Heart left ventricle (tissue), 16 donors: Measurements from ENCODE around the gene NFIA. TPM values are rescaled to one million over a fixed set of nuclear protein-coding genes. Genes with fewer than 3 reads are reported as not detected.

ENCODE experiments used
- ATAC-seq, 4 donors: fragments of 200-7000 bp; cut with Tn5 transposase; one replicate each; pipeline ENCODE4 v1.9.1; 2020 to 2022; ENCODE audit warnings: moderate library complexity in 4 of 4, mild to moderate bottlenecking in 3 of 4, moderate number of reproducible peaks in 1 of 4
- DNase-seq, 5 donors: peaks; one replicate each; pipeline ENCODE4 v3.0.0-alpha.2; 2020
- H3K27ac ChIP-seq, 12 donors: fragments of 200-600 bp; sonication (generic) in 4 of 12; one replicate each; pipeline versions ENCODE4 v1.5.0 to v1.8.0; 2016 to 2022; ENCODE audit warnings: mild to moderate bottlenecking in 2 of 12
- H3K27me3 ChIP-seq, 9 donors: fragments of 200-600 bp; sonication (generic) in 2 of 9; one replicate each; pipeline versions ENCODE4 v1.5.1 to v1.8.0; 2016 to 2022; ENCODE audit warnings: mild to moderate bottlenecking in 3 of 9
- H3K36me3 ChIP-seq, 9 donors: fragments of 200-600 bp; sonication (generic) in 2 of 9; one replicate each; pipeline versions ENCODE4 v1.5.0 to v1.8.0; 2018 to 2022; ENCODE audit warnings: mild to moderate bottlenecking in 2 of 9
- H3K4me1 ChIP-seq, 12 donors: fragments of 200-600 bp; sonication (generic) in 4 of 12; one replicate each; pipeline versions ENCODE4 v1.5.0 to v1.8.0; 2016 to 2022; ENCODE audit warnings: mild to moderate bottlenecking in 3 of 12
- H3K4me3 ChIP-seq, 12 donors: fragments of 200-600 bp; sonication (generic) in 4 of 12; one replicate each; pipeline versions ENCODE4 v1.5.0 to v1.8.0; 2017 to 2022; ENCODE audit warnings: mild to moderate bottlenecking in 9 of 12, moderate library complexity in 4 of 12
- H3K9me3 ChIP-seq, 12 donors: fragments of 200-600 bp; sonication (generic) in 4 of 12; one replicate each; pipeline versions ENCODE4 v1.5.0 to v1.8.0; 2016 to 2022; ENCODE audit warnings: mild to moderate bottlenecking in 1 of 12
- POLR2A ChIP-seq, 2 donors: fragments of 450-650 bp; IDR thresholded peaks; one replicate each; pipeline ENCODE4 v1.6.1; 2017; ENCODE audit warnings: antibody characterized with exemption in 2 of 2, mild to moderate bottlenecking in 2 of 2, moderate library complexity in 2 of 2
- WGBS, 4 donors: extraction: QIAGEN DNeasy Blood & Tissue Kit in 2 of 4; methylation state at CpG; one replicate each; pipeline versions ENCODE4 v1.1.5 to v1.1.7; 2013 to 2018; 5-methylcytosine and 5-hydroxymethylcytosine counted together
- intact Hi-C, 10 donors: fragments of 100-400 bp; cut with DNase I; formaldehyde crosslinking; loops; one replicate each; pipeline versions ENCODE4 v1.11.1 to v1.14.2; 2022
- polyA plus RNA-seq, 2 donors: library from polyadenylated mRNA; stranded (reverse); fragments of 200-250 nt; gene quantifications; one replicate each; pipeline ENCODE4 v1.2.3, GENCODE V29; 2013
- total RNA-seq, 9 donors: library from RNA; depleted of rRNA in 2 of 9; stranded (reverse); fragments of >200 nt in 2 of 9; fragmentation: NEBNext Ultra II Directional in 3 of 9; extraction: Animal tissue kit (Norgen Biotek cat#: 25700) in 3 of 9; gene quantifications; one replicate each; pipeline versions ENCODE4 v1.1.0 to v1.2.4, GENCODE V29; 2016 to 2023
- TF ChIP-seq, protein P1 (sequence below), 12 donors: fragments of 200-600 bp; sonication (generic) in 4 of 12; IDR thresholded peaks; one replicate each; pipeline versions ENCODE4 v1.5.0 to v1.8.0; 2018 to 2022; ENCODE audit warnings: antibody characterized with exemption in 12 of 12, mild to moderate bottlenecking in 5 of 12
- donor health status: ischemic (EF 13 %, LVEDD 7.1; RV severe dilation, severe dysfunction).
- donor health status: healthy with polysubstance abuse.
- donor health status: DM: no; HTN: yes; CAD: no.
- donor health status: DM: no; HTN: no; CAD: no.
- donor health status: ischemic (EF 25% LVEDD 6.9; RV normal size, moderate dysfunction).
- donor health status: ischemic (EF 25% LVEDD 5.7; RV mildly dilated, moderate dysfunction).
- donor health status: healthy.
- donor health status: DM: yes; HTN: yes; CAD: no.
- donor health status: ischemic (EF 35%, LVEDD 5.7; RV mildly dilated, moderate dysfunction).
- donor health status: nonischemic (EF 11% LVEDD 7.7; RV severe dilation, severe dysfunction).
- donor health status: DM: yes; HTN: yes; CAD: no.
- donor health status: PGD.
- donor health status: ischemic (EF 29% LVEDD 5.4; RV normal size, mild dysfunction).
- donor health status: nonischemic (EF 23%, LVEDD 6.1; RV moderate dilation, normal function).

The NFIA gene
- total and polyA plus RNA-seq, 11 donors: 12.7 to 121 (median 96.5) TPM

DNA sequence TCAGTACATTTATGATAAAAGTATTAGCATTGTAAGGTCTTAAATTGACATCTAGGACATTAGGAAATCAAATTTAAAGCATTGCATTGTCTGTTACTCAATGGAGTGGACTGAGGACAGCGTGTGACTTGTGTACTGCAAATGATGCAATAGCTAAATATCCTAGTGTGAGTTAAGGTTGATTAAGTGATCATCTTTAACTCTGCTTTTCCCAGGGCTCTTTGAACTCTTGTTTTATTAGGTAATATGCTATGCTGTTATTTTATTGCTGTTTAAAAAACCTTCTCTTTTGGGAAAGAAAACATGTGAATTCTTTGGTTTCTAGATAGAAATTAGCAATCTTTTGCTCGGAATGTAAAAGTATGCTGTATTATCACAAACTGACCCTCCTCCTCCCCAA is 38.6 kb downstream of the NFIA start:
- intact Hi-C loops: loop anchor here in 4 of 10 donors (2.0 to 10.0 kb wide), 3 partner anchors 38 to 54 kb away; partner anchors contain the start of gene NFIA (in 3 of the 4)
- no peak for TF ChIP-seq POLR2A (IDR thresholded peaks at IDR 0.05)
- TF ChIP-seq, protein P1, sequence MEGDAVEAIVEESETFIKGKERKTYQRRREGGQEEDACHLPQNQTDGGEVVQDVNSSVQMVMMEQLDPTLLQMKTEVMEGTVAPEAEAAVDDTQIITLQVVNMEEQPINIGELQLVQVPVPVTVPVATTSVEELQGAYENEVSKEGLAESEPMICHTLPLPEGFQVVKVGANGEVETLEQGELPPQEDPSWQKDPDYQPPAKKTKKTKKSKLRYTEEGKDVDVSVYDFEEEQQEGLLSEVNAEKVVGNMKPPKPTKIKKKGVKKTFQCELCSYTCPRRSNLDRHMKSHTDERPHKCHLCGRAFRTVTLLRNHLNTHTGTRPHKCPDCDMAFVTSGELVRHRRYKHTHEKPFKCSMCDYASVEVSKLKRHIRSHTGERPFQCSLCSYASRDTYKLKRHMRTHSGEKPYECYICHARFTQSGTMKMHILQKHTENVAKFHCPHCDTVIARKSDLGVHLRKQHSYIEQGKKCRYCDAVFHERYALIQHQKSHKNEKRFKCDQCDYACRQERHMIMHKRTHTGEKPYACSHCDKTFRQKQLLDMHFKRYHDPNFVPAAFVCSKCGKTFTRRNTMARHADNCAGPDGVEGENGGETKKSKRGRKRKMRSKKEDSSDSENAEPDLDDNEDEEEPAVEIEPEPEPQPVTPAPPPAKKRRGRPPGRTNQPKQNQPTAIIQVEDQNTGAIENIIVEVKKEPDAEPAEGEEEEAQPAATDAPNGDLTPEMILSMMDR (IDR thresholded peaks at IDR 0.05): no peak
- Histone ChIP-seq H3K4me3 (peak overlapping the region in 9 of 12 donors; percentile 20 to 45 (median 27)), H3K27ac (peak overlapping the region; percentile 24 to 78 (median 70)), H3K27me3 (no peaks in the 10 kb centered on the region), H3K9me3 (no peaks in the 10 kb centered on the region), H3K36me3 (no peaks in the 10 kb centered on the region), H3K4me1 (peaks cover 14 to 95% (median 70%) of the 10 kb centered on the region in 12 donors)
- WGBS, 4 donors: 26 to 35% (median 28%) methylated on average over 2 of the region's 2 CpGs
- ATAC-seq (peak; percentile 67 to 80 (median 77)), DNase-seq (no peak)

DNA sequence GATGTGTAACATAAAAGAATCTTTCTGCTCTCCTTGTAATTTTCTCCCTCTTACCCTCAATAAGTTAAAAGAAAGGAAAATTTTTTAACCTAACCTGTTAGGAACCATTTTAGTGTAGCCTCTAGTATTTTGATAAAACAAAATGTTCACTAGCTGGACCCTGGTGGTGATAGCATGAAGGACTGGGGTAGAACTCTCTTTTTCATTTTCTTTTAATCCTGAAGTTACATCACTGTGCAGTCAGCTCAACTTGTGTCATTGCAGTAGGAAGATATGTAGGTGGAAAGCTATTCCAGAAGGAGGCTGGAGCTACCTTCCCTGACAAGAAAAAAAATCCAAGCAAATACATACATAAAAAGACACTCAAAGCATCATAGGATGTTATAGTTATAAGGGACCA is 39.3 kb downstream of the NFIA start:
- Histone ChIP-seq H3K27me3 (no peaks in the 10 kb centered on the region), H3K36me3 (no peaks in the 10 kb centered on the region), H3K27ac (peak overlapping the region; percentile 24 to 78 (median 70)), H3K4me3 (no peak overlapping the region), H3K4me1 (peaks cover 10 to 90% (median 68%) of the 10 kb centered on the region in 12 donors), H3K9me3 (no peaks in the 10 kb centered on the region)
- no peak for DNase-seq
- intact Hi-C loops: loop anchor here in 4 of 10 donors (2.0 to 10.0 kb wide), 3 partner anchors 39 to 53 kb away; partner anchors contain the start of gene NFIA (in 3 of the 4)
- TF ChIP-seq POLR2A (IDR thresholded peaks at IDR 0.05): no peak
- TF ChIP-seq, protein P1 (IDR thresholded peaks at IDR 0.05): peak in 1 of 12 donors; percentile 3
- peak in 1 of 4 donors; percentile 30 for ATAC-seq

DNA sequence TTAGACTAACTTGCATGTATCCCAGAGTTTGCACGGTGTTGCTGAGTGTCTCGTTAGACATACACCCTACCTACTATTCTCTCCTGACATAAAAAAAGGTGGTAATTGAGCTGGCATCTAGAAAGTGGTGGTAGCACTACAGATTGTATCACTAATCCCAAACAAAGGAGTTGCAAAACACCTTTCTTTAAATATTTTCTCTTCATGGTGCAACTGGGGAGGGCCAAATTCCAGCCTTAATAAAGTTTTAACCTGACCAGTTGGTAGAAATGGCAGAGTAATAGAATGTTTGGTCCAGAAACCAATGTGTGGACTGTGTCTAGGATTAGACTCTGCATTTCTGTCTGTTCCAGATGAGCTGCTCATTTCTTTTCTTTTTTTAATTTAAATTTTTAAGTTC is 40.0 kb downstream of the NFIA start:
- TF ChIP-seq, protein P1 (IDR thresholded peaks at IDR 0.05): no peak
- TF ChIP-seq POLR2A (IDR thresholded peaks at IDR 0.05): no peak
- H3K4me1 ChIP-seq: peaks cover 5 to 83% (median 61%) of the 10 kb centered on the region in 12 donors
- DNase-seq (no peak), ATAC-seq (no peak)
- H3K27ac ChIP-seq: peak overlapping the region in 3 of 12 donors; percentile 3 to 74 (median 9)
- H3K9me3 ChIP-seq: no peaks in the 10 kb centered on the region
- intact Hi-C loops: loop anchor here in 3 of 10 donors (5.0 to 10.0 kb wide), 2 partner anchors 40 to 52 kb away; partner anchors contain the start of gene NFIA (in 2 of the 3)
- no peaks in the 10 kb centered on the region for H3K36me3 ChIP-seq
- no peaks in the 10 kb centered on the region for H3K27me3 ChIP-seq
- no peak overlapping the region for H3K4me3 ChIP-seq
- 77 to 95% (median 83%) methylated on average over 2 of the region's 2 CpGs for WGBS, 4 donors

DNA sequence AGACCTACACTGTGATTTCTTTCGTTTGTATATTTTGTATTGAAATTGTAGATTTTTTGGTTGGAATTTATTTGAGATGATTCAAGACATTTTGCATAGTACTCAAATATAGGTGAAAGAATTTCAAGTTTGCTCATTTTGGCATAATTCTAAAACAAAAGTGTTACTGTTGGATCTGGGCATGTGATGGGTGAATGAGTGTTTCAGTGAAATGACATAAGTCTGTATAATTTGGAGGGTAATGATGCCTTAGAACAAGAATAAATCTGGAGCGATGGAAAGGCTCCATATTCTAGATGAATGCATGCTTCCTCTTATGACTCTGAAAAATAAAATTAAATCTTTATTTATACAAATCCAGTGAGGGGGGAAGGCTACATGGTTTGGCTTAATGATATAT is 41.0 kb downstream of the NFIA start:
- peaks cover 5 to 85% (median 61%) of the 10 kb centered on the region in 12 donors for H3K4me1 ChIP-seq
- DNase-seq: no peak
- H3K4me3 ChIP-seq: no peak overlapping the region
- peak overlapping the region in 1 of 12 donors; percentile 75 for H3K27ac ChIP-seq
- H3K27me3 ChIP-seq: no peaks in the 10 kb centered on the region
- intact Hi-C loops: loop anchor here in 3 of 10 donors (5.0 to 10.0 kb wide), 2 partner anchors 41 to 51 kb away; partner anchors contain the start of gene NFIA (in 2 of the 3)
- no peaks in the 10 kb centered on the region for H3K36me3 ChIP-seq
- WGBS, 4 donors: 93 to 94% (median 93%) methylated on average over 2 of the region's 2 CpGs
- no peaks in the 10 kb centered on the region for H3K9me3 ChIP-seq
- ATAC-seq: no peak
- TF ChIP-seq POLR2A (IDR thresholded peaks at IDR 0.05): no peak
- TF ChIP-seq, protein P1 (IDR thresholded peaks at IDR 0.05): no peak
